Neural progenitor cell (in vitro differentiated cells): ENCODE results near the gene FARS2. TPM values are rescaled to one million over a fixed set of nuclear protein-coding genes. Genes with fewer than 3 reads are reported as not detected.
A peak's percentile ranks its signal among the peaks of the same experiment; 100 is the strongest.

ENCODE experiments used
- DNase-seq: peaks from one replicate; pipeline ENCODE4 v3.0.0-alpha.2; 2016; ENCODE audit warnings: low spot score
- H2AFZ ChIP-seq: fragments of 200-600 bp; sonication (generic); replicated peaks from 2 replicates; pipeline ENCODE4 v1.6.1; 2016; ENCODE audit warnings: antibody characterized with exemption
- H3F3A ChIP-seq: fragments of 200-600 bp; sonication (generic); 2 replicates; pipeline ENCODE4 v1.6.1; 2016; ENCODE audit warnings: antibody characterized with exemption, low read depth
- H3K27ac ChIP-seq: fragments of 200-600 bp; sonication (generic); 2 replicates; pipeline ENCODE4 v1.5.1; 2016; ENCODE audit warnings: mild to moderate bottlenecking
- H3K27me3 ChIP-seq: fragments of 200-600 bp; sonication (generic); 2 replicates; pipeline ENCODE4 v1.6.1; 2016; ENCODE audit warnings: mild to moderate bottlenecking, moderate library complexity
- H3K36me3 ChIP-seq: fragments of 200-600 bp; sonication (generic); 2 replicates; pipeline ENCODE4 v1.5.1; 2016
- H3K4me1 ChIP-seq: fragments of 200-600 bp; sonication (generic); 2 replicates; pipeline ENCODE4 v1.6.1; 2016; ENCODE audit warnings: mixed run types
- H3K4me2 ChIP-seq: fragments of 200-600 bp; sonication (generic); 2 replicates; pipeline ENCODE4 v1.6.1; 2016
- H3K4me3 ChIP-seq: fragments of 200-600 bp; sonication (generic); 2 replicates; pipeline ENCODE4 v1.5.1; 2016
- H3K79me2 ChIP-seq: fragments of 200-600 bp; sonication (generic); 2 replicates; pipeline ENCODE4 v1.6.1; 2016; ENCODE audit warnings: low read depth
- H3K9ac ChIP-seq: fragments of 200-600 bp; sonication (generic); 2 replicates; pipeline ENCODE4 v1.6.1; 2016
- H3K9me3 ChIP-seq: fragments of 200-600 bp; sonication (generic); 2 replicates; pipeline ENCODE4 v1.5.1; 2016; ENCODE audit warnings: low read depth
- H4K20me1 ChIP-seq: fragments of 200-600 bp; sonication (generic); 2 replicates; pipeline ENCODE4 v1.6.1; 2016; ENCODE audit warnings: low read depth
- H3K27ac Mint-ChIP-seq: 3 replicates; pipeline ENCODE4 v1.8.0; 2021; ENCODE audit warnings: mixed read lengths
- H3K27me3 Mint-ChIP-seq: 2 replicates; pipeline ENCODE4 v1.8.0; 2022; ENCODE audit warnings: low read depth, mild to moderate bottlenecking, inconsistent platforms, moderate library complexity, mixed read lengths; ENCODE audit not compliant: insufficient read depth
- H3K36me3 Mint-ChIP-seq: 3 replicates; pipeline ENCODE4 v1.8.0; 2021; ENCODE audit warnings: mixed read lengths
- H3K4me1 Mint-ChIP-seq: 3 replicates; pipeline ENCODE4 v1.8.0; 2021; ENCODE audit warnings: mixed read lengths
- H3K4me3 Mint-ChIP-seq: 3 replicates; pipeline ENCODE4 v1.8.0; 2021; ENCODE audit warnings: mild to moderate bottlenecking, moderate library complexity, mixed read lengths
- H3K9me3 Mint-ChIP-seq: 3 replicates; pipeline ENCODE4 v1.8.0; 2020; ENCODE audit warnings: mixed read lengths
- EZH2 ChIP-seq: fragments of 200-600 bp; sonication (generic); IDR thresholded peaks from 2 replicates; pipeline ENCODE4 v1.6.1; 2017; ENCODE audit warnings: antibody characterized with exemption, mild to moderate bottlenecking, moderate library complexity
- EZH2phosphoT487 ChIP-seq: fragments of 200-600 bp; sonication (generic); IDR thresholded peaks from 2 replicates; pipeline ENCODE4 v1.6.1; 2017; ENCODE audit warnings: antibody characterized with exemption
- total RNA-seq: library from RNA; depleted of rRNA; stranded (reverse); fragments of >200 nt; gene quantifications from 2 replicates; pipeline ENCODE4 v1.2.3, GENCODE V29; 2015; ENCODE audit warnings: low replicate concordance
- TF ChIP-seq, protein P1 (sequence below): fragments of 200-600 bp; sonication (generic); IDR thresholded peaks from 2 replicates; pipeline ENCODE4 v1.5.1; 2017; ENCODE audit warnings: antibody characterized with exemption, mild to moderate bottlenecking

FARS2 gene
- total RNA-seq, 1 donor from 2014 or later, result 10.8 TPM

- H3K9me3 ChIP-seq, result no peaks in the 10 kb centered on the region
- H3K4me1 ChIP-seq, result peaks cover 7% of the 10 kb centered on the region
- DNase-seq, result peak; percentile 13
- H3K27ac Mint-ChIP-seq, result no peak overlapping the region
- H3K27ac ChIP-seq, result no peak overlapping the region
- peak overlapping the region; percentile 8 for H3K4me2 ChIP-seq
- H3K9me3 Mint-ChIP-seq, result peaks cover 3% of the 10 kb centered on the region
- H3F3A ChIP-seq, result no peaks in the 10 kb centered on the region
- H3K4me1 Mint-ChIP-seq, result peaks cover 6% of the 10 kb centered on the region
- peaks cover 2% of the 10 kb centered on the region for H3K27me3 Mint-ChIP-seq
- H3K27me3 ChIP-seq, result no peaks in the 10 kb centered on the region
- no peak overlapping the region for H3K4me3 ChIP-seq
- no peak overlapping the region for H3K9ac ChIP-seq
- H3K79me2 ChIP-seq, result no peaks in the 10 kb centered on the region
- no peak overlapping the region for H2AFZ ChIP-seq
- H3K4me3 Mint-ChIP-seq, result no peak overlapping the region
- no peaks in the 10 kb centered on the region for H3K36me3 Mint-ChIP-seq
- TF ChIP-seq, protein P1, sequence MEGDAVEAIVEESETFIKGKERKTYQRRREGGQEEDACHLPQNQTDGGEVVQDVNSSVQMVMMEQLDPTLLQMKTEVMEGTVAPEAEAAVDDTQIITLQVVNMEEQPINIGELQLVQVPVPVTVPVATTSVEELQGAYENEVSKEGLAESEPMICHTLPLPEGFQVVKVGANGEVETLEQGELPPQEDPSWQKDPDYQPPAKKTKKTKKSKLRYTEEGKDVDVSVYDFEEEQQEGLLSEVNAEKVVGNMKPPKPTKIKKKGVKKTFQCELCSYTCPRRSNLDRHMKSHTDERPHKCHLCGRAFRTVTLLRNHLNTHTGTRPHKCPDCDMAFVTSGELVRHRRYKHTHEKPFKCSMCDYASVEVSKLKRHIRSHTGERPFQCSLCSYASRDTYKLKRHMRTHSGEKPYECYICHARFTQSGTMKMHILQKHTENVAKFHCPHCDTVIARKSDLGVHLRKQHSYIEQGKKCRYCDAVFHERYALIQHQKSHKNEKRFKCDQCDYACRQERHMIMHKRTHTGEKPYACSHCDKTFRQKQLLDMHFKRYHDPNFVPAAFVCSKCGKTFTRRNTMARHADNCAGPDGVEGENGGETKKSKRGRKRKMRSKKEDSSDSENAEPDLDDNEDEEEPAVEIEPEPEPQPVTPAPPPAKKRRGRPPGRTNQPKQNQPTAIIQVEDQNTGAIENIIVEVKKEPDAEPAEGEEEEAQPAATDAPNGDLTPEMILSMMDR, result no peak
- TF ChIP-seq EZH2, result no peak
- TF ChIP-seq EZH2phosphoT487, result no peak
- no peaks in the 10 kb centered on the region for H4K20me1 ChIP-seq
- no peaks in the 10 kb centered on the region for H3K36me3 ChIP-seq
Measured at GRCh38 chr6:5645328-5646290, 384.3 kb downstream of the FARS2 start.

- TF ChIP-seq EZH2phosphoT487 (no peak), EZH2 (no peak)
- TF ChIP-seq, protein P1, result no peak
- no peaks in the 10 kb centered on the region for H3K9me3 ChIP-seq
- H3K4me2 ChIP-seq, result no peak overlapping the region
- no peaks in the 10 kb centered on the region for H3K4me1 ChIP-seq
- no peaks in the 10 kb centered on the region for H3K9me3 Mint-ChIP-seq
- H3K27me3 Mint-ChIP-seq, result peaks cover 6% of the 10 kb centered on the region
- H3K9ac ChIP-seq, result no peak overlapping the region
- no peaks in the 10 kb centered on the region for H4K20me1 ChIP-seq
- no peak overlapping the region for H3K4me3 Mint-ChIP-seq
- H3K27me3 ChIP-seq, result no peaks in the 10 kb centered on the region
- no peak overlapping the region for H2AFZ ChIP-seq
- no peaks in the 10 kb centered on the region for H3K4me1 Mint-ChIP-seq
- no peaks in the 10 kb centered on the region for H3K36me3 ChIP-seq
- H3K27ac ChIP-seq, result no peak overlapping the region
- no peak for DNase-seq
- H3K36me3 Mint-ChIP-seq, result peaks cover 5% of the 10 kb centered on the region
- no peak overlapping the region for H3K4me3 ChIP-seq
- peak overlapping the region; percentile 58 for H3K27ac Mint-ChIP-seq
- no peaks in the 10 kb centered on the region for H3F3A ChIP-seq
- no peaks in the 10 kb centered on the region for H3K79me2 ChIP-seq
Measured at GRCh38 chr6:5652406-5653137, 391.3 kb downstream of the FARS2 start.

DNA sequence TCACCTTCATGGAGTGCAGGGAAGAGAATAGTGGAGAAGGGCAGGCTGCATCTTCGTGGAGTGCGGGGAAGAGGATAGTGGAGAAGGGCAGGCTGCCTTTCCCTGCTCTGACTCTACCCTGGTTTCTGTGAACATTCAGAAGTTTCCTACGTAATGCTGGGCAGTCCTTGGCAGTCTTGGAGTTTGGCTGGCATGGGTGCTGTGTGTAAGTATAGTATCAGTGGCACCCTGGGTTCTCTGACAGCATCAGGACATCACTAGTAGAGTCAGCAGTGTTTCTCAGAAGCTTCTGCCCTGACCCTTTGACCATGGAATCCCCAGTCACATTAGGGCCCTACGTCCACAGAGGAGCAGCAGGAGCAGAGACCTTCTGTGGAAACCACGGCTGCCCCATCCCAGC lies 392.5 kb downstream of the FARS2 start:
- TF ChIP-seq EZH2, result no peak
- no peak for TF ChIP-seq EZH2phosphoT487
- TF ChIP-seq, protein P1, result no peak
- Histone ChIP-seq H2AFZ (no peak overlapping the region), H3K4me3 (no peak overlapping the region), H3K79me2 (no peaks in the 10 kb centered on the region), H3K9ac (no peak overlapping the region), H3K9me3 (no peaks in the 10 kb centered on the region), H3F3A (no peaks in the 10 kb centered on the region), H4K20me1 (no peaks in the 10 kb centered on the region), H3K4me2 (no peak overlapping the region), H3K27ac (no peak overlapping the region), H3K4me1 (no peaks in the 10 kb centered on the region), H3K36me3 (no peaks in the 10 kb centered on the region), H3K27me3 (no peaks in the 10 kb centered on the region)
- Mint-ChIP-seq H3K4me1 (peaks cover under 1% of the 10 kb centered on the region), H3K4me3 (no peak overlapping the region), H3K9me3 (no peaks in the 10 kb centered on the region), H3K27ac (no peak overlapping the region), H3K36me3 (peaks cover 5% of the 10 kb centered on the region), H3K27me3 (peaks cover 6% of the 10 kb centered on the region)
- no peak for DNase-seq
